HuH-7.5 (cell line): ENCODE results near the gene PAK1.

Experiments used
- DNase-seq: peaks from one replicate; pipeline ENCODE4 v3.0.0; 2011; ENCODE audit warnings: low spot score

PAK1 gene

DNA sequence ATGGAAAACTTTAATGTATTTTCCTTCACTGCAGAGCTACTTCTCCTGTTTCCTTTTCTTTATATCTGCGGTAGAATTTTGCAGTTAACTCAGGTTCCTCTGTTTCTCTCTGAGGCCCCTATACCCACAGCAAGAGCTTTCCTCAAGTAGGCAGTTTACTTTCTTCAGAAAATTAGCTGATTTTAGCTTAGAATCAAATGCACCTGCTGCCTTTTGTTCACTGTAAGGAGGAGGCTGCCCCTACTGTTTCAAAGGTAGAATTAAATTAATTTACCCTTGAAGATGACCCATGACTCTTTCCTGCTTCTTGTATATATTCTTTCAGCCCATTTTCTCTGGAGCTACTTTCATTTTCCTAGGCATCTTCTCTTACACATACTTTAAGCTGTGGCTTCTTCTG lies 103.7 kb downstream of the PAK1 start:
- no peak for DNase-seq

DNA sequence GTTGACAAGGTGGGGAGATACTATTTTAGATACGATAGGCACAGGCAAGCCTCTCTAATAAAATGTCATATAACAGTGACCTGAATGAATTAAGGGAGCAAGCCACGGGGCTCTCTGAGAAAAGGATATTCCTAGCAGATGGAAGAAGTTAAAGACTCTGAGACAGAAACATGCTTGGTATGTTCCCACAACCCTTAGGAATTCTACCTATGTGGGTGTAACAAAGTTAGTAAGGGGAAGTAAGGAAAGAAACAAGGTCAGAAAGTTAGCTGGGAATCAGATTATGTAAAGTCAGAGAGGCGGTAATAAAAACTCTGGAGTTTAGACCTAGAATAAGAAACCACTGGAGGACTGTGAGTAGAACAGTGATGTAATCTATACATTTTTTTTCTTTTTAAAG lies 112.7 kb downstream of the PAK1 start:
- no peak for DNase-seq

DNA sequence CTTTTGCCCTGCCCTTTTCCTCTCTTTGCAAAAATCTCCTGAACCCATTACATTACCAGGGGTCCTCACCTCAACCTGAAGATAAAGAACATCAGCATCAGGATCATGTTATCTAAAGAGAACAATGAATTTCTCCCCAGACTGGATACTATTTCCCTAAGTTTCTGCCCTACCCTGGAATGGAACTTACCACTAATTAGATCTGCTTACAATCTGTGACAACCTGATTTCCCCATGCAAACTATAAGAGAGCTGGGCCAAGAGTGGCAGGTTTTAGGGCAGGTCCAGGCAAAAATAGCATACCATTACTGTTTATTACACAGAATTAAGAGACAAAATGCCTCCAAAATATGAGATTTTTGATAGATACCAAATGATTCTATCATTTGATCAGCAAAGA lies 114.4 kb downstream of the PAK1 start:
- DNase-seq, result no peak

DNA sequence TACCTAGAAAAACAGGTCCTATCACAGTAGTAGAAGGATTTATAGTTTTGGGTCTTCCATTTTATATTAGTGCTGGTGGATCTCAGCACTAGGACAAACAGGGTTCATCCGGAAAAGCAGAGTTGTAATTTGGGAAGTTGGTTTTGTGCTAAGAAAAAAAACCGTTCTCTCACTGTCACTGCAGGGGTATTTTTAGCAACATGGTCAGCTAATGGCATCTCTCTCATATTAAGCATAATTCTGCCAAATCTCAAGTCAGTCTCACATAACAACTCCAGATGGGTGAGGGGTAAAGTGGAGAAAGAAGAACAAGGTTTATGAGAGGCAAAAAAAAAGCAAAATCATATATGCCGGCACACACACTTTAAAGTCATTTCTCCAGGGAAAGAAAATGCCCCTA lies 120.8 kb downstream of the PAK1 start:
- DNase-seq, result no peak

DNA sequence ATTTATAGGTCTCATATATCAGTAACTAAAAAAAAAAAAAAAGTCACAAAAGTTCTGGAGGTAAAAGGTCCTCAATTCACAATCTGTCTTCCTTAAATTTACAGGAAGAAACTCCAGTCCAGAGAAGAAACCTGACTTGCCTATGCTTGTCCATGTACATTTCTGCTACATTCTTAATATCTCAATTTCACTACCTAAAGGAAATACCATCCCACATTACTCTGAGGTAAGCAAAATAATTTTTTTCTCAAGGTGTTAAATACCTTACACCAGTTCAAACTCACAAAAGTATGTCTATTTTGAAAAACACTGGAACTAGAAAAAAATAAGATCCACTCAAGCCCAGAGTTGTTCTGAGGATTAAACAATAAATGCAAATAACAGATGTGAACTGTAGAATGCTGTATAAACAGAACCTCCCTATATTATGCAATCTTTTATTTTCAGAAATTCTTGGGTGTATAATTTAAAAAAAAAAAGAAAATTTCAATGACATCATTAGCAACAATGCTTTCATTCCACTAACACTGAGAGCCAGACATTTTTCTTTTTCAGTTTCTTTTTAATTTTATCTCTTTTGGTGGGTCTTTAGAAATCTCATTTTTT lies 122.5 kb downstream of the PAK1 start:
- DNase-seq, result no peak

DNA sequence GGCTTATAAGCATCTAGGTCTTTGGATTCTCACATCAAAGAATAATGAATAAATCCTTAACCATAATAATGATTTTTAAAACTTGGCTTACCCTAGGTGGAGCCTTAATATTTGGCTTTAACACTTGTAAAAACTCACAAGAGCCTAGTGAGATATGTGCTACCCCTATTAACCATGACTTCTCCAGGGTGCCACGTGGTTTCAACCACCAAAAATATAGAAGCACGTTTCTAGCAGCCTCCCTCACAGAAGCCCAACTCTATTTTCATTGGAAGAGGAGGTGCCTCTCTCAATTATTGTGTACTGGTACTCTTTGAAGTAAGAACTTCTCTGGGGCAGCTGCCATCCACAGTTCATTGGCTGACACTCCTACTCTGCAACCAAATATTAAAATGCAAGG lies 125.9 kb downstream of the PAK1 start:
- no peak for DNase-seq

DNA sequence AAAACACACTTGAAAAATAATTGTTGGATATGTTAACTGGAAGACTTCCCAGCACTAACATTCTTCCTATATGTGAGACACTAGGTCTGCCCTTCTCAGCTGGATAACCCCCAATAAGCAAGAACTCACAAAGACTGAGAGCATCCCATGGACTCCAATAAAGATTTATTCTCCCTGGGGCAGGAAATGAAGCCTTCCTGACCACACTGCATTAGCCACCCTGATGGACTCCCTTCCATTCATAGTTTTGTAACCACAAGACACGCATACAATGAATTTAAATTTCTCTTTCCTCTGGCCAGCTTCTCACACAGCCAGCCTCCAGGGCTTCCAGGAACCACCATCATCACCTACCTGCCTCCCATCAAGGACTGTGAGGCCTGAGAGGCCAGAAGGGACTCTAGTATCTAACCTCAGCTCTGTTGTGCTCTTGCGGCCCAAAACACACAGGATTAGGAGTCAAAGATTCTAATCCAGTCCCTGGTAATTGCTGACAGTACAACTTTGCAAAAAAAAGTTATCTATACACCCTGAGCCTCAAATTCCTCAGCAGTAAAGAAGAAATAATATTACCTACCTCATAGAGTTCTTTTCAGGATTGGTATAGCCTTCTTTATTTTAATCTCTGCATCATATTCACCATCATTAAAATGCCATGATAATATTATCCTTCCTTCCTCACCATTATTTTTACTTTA lies 126.8 kb downstream of the PAK1 start:
- no peak for DNase-seq

DNA sequence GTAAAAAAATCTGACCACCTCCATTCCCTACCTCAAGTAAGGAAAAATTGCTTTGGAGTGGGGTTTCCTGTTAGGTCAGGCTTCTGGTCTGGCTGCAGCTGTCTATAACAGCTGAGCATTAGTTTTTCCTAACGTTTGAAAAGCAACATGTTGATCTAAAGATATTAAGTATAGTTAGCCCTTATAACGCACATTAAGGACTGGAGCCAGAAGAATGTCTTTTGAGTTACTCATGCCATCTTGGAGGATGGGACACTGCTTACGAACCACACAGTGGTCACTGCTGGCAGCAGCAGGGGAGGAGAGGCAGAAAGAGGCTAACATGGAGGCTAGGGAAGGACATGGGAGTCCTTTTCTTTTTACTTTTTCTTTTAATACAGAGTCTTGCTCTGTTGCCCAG lies 128.3 kb downstream of the PAK1 start:
- no peak for DNase-seq

DNA sequence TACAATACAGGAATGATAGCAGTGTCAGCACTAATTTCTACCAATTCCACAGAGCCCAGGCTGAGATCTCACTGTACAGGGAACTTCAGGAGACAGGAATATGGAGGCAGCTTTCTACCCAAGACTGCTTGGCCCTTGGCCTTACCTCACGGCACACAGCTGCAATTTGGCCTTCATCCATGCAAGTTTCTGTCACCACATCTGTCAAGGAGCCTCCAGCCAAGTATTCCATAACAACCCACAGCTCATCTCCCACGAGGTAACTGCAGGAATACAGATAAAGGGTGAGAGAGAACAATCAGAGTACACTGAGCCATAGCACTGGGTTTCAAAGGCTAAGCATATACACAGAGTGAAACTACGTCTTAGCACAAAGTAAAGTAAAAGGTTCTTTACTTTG lies 133.4 kb downstream of the PAK1 start:
- DNase-seq, result no peak

DNA sequence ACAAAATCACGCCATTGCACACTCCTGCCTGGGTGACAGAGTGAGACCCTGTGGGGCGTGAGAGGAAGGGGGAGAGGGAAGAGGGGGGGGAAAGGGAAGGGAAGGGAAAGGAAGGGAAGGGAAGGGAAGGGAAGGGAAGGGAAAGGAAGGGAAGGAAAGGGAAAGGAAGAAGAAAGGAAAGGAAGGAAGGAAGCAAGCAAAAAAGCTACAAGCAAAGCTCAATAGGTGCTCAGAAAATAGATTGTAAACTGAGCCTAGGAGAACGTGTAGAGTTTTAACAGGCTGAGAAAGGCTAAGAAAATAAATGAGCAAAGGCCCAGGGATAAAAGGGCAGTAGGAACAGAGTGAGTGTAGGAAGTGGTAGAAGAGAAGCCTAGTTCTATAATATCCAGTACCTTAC lies 141.6 kb downstream of the PAK1 start:
- no peak for DNase-seq

DNA sequence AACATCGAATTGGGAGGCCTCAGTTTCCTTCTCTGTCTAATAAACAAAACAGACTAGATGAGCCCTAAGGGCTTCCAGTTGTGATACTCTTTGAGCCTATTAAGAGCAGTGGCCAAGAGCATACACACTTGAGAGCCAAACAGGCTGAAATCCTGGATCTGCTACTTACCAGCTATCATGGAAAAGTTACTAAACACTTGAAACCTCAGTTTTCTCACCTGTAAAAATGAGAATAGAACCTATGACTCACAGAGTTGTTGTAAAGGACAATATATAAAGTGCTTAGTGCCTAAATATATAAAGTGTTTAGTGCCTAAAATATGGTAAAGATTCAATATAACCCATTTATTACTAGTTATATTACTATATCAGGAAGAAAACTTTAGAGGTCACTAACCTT lies 148.7 kb downstream of the PAK1 start:
- DNase-seq, result no peak

DNA sequence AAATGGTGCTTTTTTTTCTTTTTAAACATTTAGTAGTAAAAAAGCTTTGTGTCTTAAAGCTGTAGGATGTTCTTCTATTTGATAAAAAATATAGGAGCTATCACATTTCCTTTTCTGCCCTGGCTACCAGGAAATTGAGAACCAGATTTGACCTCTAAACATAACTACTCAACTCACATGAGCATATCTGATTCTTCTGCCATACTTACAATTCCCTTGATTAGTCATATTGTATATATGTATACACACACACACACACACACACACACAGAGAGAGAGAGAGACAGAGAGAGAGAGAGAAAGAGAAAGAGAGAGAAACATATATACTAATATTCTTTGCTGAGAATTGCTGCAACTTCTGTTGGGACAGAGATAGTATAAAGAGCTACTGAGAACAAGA lies 149.4 kb downstream of the PAK1 start:
- no peak for DNase-seq

DNA sequence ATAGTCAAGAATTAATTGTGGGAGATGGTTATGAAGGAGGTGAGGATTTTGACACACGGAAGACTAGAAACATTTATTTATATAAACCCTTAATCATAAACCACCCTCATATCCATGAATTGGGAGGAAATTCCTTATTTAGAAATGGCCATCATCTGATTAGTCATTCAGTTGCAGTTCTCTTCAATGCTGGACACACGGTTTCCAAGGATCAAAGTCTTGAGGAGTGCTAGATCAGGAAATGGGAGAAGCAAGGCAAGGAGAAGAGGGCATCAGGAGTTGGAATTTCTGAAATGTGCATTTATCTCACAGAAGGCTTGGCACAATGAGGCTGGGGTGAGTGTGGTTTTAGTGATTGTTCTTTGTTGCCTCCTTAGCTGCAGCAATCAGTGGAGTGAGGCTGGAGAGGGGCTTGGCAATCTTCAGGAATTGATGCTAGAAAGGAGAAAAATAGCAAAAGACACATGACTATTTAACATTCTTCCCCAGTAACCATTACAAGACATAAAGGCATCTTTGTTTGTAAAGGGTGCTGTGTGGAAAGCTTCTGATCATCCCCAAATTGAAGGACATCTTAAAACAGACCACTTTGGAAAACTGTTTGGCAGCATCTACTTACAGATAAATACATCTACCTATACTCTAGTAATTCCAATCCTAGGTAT lies 150.8 kb downstream of the PAK1 start:
- DNase-seq, result no peak

DNA sequence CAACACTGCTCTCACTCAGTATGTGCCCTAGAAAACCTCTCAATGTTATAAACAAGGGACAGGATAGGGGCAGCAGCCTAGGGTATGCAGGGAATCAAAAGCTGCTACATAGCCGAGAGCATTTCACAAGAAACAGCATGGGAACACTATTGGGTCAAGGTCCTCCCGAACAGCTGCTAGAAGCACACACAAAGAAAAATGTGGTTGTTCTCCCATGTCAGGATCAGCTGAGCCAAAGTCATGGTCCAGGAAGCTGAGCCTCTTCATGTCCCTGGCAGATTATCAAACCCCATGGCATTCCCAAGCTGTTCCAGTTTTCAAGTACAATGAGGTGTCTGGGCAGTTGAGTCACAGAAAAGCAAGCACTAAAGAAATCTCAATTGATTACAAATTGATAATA lies 151.4 kb downstream of the PAK1 start:
- DNase-seq, result no peak

DNA sequence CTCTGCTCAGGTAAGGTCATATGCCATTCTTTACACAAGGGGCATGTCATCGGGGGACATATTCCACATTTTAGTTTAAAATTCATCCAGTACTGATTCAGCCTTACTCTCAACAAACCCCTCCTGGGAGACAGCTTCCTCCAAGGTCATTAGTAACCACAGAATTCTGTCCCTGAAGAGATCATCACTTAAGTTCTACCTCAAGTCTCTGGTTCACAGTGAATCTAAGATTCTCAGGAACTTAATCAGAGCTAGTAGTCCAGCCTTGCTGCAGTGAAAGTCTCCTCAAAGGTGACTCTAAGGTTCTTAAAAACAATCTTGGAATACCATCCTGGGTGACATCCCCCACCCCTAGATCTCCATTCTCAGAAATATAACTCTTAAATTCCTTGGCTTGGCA lies 153.5 kb downstream of the PAK1 start:
- no peak for DNase-seq

DNA sequence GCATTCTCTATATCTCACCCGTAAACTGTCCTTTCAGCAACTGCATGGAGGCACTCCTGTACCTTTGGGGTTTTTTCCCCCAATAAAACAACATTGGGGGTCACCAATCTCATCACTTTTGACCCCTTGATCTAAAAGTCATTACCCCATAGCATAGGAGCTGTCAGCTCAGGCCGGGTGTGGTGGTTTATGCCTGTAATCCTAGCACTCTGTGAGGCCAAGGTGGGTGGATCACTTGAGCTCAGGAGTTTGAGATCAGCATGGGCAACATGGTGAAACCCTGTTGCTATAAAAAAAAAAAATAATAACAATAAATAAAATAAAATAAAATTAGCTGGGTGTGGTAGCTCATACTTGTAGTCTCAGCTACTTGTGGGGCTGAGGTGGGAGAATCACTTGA lies 155.3 kb downstream of the PAK1 start:
- no peak for DNase-seq

DNA sequence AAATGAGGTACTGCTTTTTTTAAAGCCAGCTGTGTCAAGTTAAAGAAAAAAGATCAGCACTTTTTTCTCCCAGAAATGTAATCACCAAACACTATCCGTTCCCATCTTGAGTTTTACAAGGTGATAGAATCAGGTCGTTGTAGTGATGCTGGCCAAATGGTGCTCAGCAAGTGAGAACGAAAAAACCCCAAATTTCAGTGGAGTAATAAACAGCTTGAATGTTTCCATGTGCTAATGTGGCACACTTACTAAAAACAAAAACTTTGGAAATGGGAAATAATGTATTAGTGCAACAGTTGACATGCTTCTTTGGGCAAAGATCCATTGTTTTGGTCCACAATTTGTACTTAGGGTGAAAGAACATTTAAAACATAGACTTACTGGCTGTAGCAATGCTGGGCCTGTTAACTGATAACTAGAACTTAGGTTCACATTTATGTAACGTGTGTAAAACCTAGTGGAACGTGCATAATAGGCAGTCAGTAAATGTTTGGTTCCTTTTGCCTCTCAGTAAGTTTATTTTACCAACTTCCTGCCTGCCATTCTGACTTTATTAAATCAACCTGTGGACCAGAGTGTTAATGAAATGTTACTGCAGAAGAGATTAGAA lies 157.1 kb downstream of the PAK1 start:
- no peak for DNase-seq

DNA sequence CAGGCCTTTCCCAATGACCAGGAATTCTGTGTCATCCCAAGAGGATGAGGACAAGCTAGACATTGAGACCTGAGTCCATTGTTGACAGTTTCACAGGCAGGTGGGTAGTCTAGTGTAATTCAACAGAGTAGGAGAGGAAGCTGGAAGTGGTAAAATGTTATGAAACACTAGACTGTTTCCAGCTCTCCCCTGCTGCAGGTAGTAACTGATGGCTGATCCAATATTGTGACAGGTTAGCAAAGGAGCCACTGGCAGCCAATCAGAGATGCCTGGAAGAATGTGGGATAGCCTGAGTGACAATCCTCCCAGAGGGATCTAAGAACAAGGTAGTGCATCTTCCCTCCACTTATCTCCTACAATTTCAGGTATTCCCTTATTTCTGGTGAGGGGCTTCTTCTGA lies 161.8 kb downstream of the PAK1 start:
- no peak for DNase-seq

DNA sequence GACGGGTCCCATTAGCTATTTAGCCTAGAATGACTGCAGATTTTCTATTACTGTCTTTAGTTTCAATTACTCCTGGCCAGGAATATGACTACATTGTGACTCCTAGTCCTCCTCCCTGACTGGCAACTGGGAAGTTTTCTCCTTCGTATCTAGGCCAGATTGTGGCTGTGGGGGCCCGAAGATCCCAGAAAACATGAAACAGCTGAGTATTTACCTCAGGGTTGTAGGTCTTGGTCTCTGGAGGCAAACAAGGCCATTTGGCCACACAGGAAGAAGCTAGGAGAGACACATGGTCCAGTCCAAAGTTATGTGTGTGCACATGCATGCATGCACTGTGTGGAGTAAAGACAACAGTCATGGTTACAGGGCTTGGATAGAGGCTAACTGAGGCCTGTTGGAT lies 162.2 kb downstream of the PAK1 start:
- DNase-seq, result no peak

DNA sequence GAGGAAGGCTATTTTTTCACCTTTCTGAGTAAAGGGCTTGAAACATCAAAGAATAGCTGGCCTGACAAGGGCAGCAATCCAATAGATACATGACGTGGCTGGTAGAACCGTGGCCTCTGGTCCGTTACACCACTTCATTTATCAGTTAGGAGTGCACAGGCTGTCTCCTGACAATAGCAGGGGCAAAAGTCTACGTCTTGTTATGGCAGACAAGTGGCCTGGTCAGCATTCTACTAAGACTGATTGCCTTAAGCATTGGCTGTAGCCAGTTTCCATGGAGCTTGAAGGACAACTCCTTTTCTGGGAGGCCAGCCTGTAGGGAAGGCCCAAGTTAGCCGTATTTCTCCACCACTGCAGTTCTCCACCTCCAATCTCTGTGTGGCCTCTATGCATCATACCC lies 163.2 kb downstream of the PAK1 start:
- DNase-seq, result no peak

DNA sequence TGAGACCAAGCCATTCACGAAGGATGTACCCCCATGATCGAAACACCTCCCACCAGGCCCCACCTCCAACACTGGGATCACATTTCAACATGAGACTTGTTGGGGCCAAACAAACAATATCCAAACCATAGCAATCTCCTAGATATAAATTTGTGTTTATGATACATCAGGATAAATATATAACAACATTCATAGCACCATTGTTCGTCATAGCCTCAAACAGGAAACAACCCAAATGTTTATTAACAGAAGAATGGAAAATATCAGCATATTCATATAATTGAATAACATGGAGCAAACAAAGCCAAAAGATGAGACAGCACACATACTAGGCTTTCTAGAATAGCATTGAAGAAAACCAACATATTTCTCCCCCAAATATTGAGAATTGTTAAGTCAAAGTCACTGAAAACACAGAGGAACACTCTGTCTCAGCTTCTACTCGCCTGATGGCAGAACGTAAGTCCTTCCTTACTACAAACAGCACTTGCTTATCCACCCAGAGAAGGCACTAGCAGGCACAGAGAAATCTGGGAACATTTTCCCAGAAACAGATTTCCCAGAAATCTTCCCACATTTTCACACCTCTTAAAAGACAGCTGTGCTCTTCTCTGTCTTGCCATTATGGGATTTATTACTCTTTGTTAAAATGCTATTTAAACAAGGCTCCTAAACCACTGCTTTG lies 164.4 kb downstream of the PAK1 start:
- no peak for DNase-seq

DNA sequence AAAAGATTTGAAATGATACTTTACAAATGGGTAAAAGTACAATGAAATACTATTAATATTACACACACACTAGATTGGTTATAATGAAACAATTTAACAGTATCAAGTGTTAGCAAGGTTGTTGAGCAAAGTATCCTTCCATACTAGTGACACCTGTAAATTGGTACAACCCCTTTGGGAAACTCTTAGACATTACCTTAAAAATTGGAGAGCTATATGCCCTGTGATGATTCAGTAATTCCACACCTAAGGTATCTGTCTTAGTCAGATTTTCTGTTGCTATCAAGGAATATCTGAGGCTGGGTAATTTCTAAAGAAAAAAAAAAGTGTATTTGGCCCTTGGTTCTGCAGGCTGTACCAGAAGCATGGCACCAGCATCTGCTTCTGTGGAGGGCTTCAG lies 165.1 kb downstream of the PAK1 start:
- no peak for DNase-seq

DNA sequence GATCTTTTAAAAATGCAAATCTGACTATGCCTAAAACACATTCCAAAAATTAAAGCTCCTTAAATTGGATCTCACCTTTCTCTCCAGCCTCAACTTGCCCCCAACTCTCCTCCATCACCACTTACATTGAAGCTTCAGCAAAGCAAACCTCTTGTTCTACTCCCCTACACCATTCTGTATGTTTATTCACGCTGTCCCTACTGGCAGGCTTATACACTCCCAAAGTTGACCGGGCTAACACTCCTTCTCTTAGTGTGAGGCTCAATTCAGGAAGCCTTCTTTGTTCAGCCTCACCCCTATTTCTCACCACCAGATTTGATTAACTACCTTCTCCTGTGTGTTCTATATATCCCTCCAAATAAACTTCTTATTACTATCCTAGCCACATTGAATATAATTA lies 170.6 kb downstream of the PAK1 start:
- DNase-seq, result no peak
